Gastrocnemius medialis (tissue), 4 donors: ENCODE measurements around the gene MRPS2. TPM values are rescaled to one million over a fixed set of nuclear protein-coding genes. Genes with fewer than 3 reads are reported as not detected.

Source experiments
- ATAC-seq, 2 donors: fragments of 150-250 bp; one replicate each; pipeline ENCODE4 v1.9.1; 2016
- DNase-seq, 2 donors: peaks; one replicate each; pipeline ENCODE4 v3.0.0-alpha.2; 2019
- H3K27ac ChIP-seq, 4 donors: fragments of 200-600 bp; sonication (generic); 1 replicate in 1 of 4; 2 replicates in 3 of 4; pipeline ENCODE4 v1.5.1; 2016 to 2018; ENCODE audit warnings: mild to moderate bottlenecking in 2 of 4, moderate library complexity in 1 of 4
- H3K27me3 ChIP-seq, 3 donors: fragments of 200-600 bp; sonication (generic) in 2 of 3; 1 replicate in 1 of 3; 2 replicates in 2 of 3; pipeline versions ENCODE4 v1.5.1 to v1.6.0; 2016 to 2019; ENCODE audit warnings: mild to moderate bottlenecking in 1 of 3, moderate library complexity in 1 of 3
- H3K36me3 ChIP-seq, 2 donors: fragments of 200-600 bp; sonication (generic) in 1 of 2; one replicate each; pipeline ENCODE4 v1.5.1; 2017 to 2018
- H3K4me1 ChIP-seq, 2 donors: fragments of 200-600 bp; sonication (generic) in 1 of 2; one replicate each; pipeline ENCODE4 v1.5.1; 2016 to 2017; ENCODE audit warnings: mild to moderate bottlenecking in 2 of 2
- H3K4me3 ChIP-seq, 4 donors: fragments of 200-600 bp; sonication (generic) in 3 of 4; 1 replicate in 1 of 4; 2 replicates in 3 of 4; pipeline ENCODE4 v1.5.1; 2016 to 2019; ENCODE audit warnings: mild to moderate bottlenecking in 2 of 4
- H3K9me3 ChIP-seq, 3 donors: fragments of 200-600 bp; sonication (generic) in 2 of 3; 1 replicate in 1 of 3; 2 replicates in 2 of 3; pipeline ENCODE4 v1.5.1; 2016 to 2019
- POLR2A ChIP-seq, 2 donors: fragments of 450-650 bp; IDR thresholded peaks; one replicate each; pipeline ENCODE4 v1.6.1; 2017; ENCODE audit warnings: antibody characterized with exemption in 2 of 2, mild to moderate bottlenecking in 2 of 2, moderate library complexity in 2 of 2
- in situ Hi-C, 4 donors: fragments of 200-750 bp; cut with MboI; loops; one replicate each; pipeline versions ENCODE4 v1.15.0 to v1.8.0; 2017; ENCODE audit warnings: low sequenced_read_pairs in 4 of 4
- intact Hi-C: fragments of 100-400 bp; cut with DNase I; formaldehyde crosslinking; loops from one replicate; pipeline ENCODE4 v1.15.1; 2023; ENCODE audit warnings: low total_unique reads
- total RNA-seq, 4 donors: library from RNA; depleted of rRNA; stranded (reverse); fragments of >200 nt; gene quantifications; one replicate each; pipeline versions ENCODE4 v1.1.0 to v1.2.3, GENCODE V29; 2016
- TF ChIP-seq, protein P1 (sequence below), 5 experiments: fragments of 450-650 bp in 3 of 5; fragments of 200-600 bp in 2 of 5; sonication (generic) in 2 of 5; IDR thresholded peaks in 4 of 5; conservative IDR thresholded peaks in 1 of 5; 1 replicate in 4 of 5; 2 replicates in 1 of 5; pipeline ENCODE4 v1.5.1; 2016 to 2019; ENCODE audit warnings: antibody characterized with exemption in 5 of 5, mild to moderate bottlenecking in 3 of 5, moderate library complexity in 3 of 5

The MRPS2 gene
- total RNA-seq, 4 donors from 2014 or later, result 48.8 to 108 (median 69.5) TPM

DNA sequence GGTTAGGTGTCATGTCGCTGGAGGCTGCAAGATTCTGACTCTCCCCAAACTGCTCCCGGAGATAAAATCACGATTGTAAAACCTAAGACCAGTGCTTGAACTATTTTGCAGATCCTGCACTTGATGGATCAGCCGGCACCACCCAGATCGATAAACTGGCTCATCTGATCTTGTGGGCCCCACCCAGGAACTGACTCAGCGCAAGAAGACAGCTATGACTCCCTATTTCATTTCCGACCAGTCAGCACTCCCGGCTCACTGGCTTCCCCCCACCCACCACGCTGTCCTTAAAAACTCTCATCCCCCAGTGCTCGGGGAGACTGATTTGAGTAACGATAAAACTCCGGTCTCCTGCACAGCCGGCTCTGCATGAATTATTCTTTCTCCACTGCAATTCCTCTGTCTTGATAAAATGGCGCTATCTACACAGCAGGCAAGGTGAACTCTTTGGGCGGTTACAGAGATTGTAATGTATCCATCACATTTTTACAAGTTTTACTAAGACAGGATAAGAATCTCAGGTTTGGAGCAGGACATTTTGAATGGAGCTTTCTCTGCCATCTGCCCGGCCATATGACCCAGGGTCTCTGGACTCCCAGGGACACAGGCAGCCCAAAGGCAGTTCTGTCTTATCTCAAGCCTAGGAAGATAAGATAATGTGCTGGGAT is 31.5 kb upstream of the MRPS2 start:
- DNase-seq (no peak), ATAC-seq (no peak)
- Histone ChIP-seq H3K27me3 (peaks cover 19 to 35% (median 24%) of the 10 kb centered on the region in 3 donors), H3K27ac (no peak overlapping the region), H3K4me1 (no peaks in the 10 kb centered on the region), H3K36me3 (no peaks in the 10 kb centered on the region), H3K4me3 (no peak overlapping the region), H3K9me3 (no peaks in the 10 kb centered on the region)
- intact Hi-C loops (no loop called here), in situ Hi-C loops (no loop called here)
- TF ChIP-seq, protein P1, sequence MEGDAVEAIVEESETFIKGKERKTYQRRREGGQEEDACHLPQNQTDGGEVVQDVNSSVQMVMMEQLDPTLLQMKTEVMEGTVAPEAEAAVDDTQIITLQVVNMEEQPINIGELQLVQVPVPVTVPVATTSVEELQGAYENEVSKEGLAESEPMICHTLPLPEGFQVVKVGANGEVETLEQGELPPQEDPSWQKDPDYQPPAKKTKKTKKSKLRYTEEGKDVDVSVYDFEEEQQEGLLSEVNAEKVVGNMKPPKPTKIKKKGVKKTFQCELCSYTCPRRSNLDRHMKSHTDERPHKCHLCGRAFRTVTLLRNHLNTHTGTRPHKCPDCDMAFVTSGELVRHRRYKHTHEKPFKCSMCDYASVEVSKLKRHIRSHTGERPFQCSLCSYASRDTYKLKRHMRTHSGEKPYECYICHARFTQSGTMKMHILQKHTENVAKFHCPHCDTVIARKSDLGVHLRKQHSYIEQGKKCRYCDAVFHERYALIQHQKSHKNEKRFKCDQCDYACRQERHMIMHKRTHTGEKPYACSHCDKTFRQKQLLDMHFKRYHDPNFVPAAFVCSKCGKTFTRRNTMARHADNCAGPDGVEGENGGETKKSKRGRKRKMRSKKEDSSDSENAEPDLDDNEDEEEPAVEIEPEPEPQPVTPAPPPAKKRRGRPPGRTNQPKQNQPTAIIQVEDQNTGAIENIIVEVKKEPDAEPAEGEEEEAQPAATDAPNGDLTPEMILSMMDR (IDR thresholded peaks at IDR 0.05 in 4 of 5, conservative IDR thresholded peaks at IDR 0.05 in 1 of 5), result no peak
- TF ChIP-seq POLR2A (IDR thresholded peaks at IDR 0.05), result no peak

- Histone ChIP-seq H3K27me3 (peaks cover 19 to 35% (median 28%) of the 10 kb centered on the region in 3 donors), H3K4me1 (no peaks in the 10 kb centered on the region), H3K4me3 (no peak overlapping the region), H3K36me3 (no peaks in the 10 kb centered on the region), H3K27ac (no peak overlapping the region), H3K9me3 (no peaks in the 10 kb centered on the region)
- ATAC-seq, result no peak
- DNase-seq, result no peak
- no peak for TF ChIP-seq POLR2A (IDR thresholded peaks at IDR 0.05)
- TF ChIP-seq, protein P1 (IDR thresholded peaks at IDR 0.05 in 4 of 5, conservative IDR thresholded peaks at IDR 0.05 in 1 of 5), result no peak
- intact Hi-C loops (no loop called here), in situ Hi-C loops (no loop called here)
These were observed 28.5 kb upstream of the MRPS2 start for GRCh38 chr9:135471791-135472640.

DNA sequence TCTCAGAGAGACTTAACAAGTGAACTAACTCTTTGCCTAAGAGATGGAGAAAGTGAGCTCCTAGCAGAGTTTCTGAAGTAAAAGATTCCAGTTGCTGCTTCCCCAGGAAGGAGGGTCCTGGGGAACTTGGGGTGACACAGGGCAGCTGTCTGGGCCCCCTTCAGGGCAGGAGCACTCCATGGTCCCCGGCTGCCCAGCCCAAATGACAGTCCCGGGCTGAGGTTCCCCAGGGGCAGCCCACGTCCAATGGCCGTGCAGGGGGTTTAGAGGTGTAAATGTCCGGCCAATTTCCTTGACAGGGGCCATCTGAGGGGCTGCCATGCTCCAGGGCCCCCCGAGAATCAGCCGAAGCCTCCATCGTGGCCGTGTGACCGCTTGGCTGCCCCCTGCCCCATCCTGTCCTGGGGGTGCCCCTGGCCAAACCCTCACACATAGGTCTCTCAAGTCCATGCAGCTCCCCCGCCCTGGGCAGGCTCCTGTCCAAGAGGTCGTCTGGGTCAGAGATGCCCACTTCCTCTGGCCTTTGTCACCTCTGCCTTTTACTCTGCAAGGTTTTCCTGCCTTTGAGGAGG is 26.4 kb upstream of the MRPS2 start:
- ATAC-seq, result no peak
- peaks cover 19 to 30% (median 28%) of the 10 kb centered on the region in 3 donors for H3K27me3 ChIP-seq

GRCh38 chr9:135474915-135475314 is 25.6 kb upstream of the MRPS2 start:
- intact Hi-C loops, result no loop called here
- H3K27me3 ChIP-seq, result peaks cover 19 to 28% (median 26%) of the 10 kb centered on the region in 3 donors

More for the DNA sequence above, 26.4 kb upstream of the MRPS2 start:
- Histone ChIP-seq H3K36me3 (no peaks in the 10 kb centered on the region), H3K9me3 (no peaks in the 10 kb centered on the region), H3K27ac (no peak overlapping the region), H3K4me3 (no peak overlapping the region), H3K4me1 (no peaks in the 10 kb centered on the region)
- in situ Hi-C loops (no loop called here), intact Hi-C loops (no loop called here)
- DNase-seq, result no peak
- no peak for TF ChIP-seq POLR2A (IDR thresholded peaks at IDR 0.05)
- TF ChIP-seq, protein P1 (IDR thresholded peaks at IDR 0.05 in 4 of 5, conservative IDR thresholded peaks at IDR 0.05 in 1 of 5), result no peak

More at GRCh38 chr9:135474915-135475314, 25.6 kb upstream of the MRPS2 start:
- Histone ChIP-seq H3K9me3 (no peaks in the 10 kb centered on the region), H3K4me1 (no peaks in the 10 kb centered on the region), H3K36me3 (no peaks in the 10 kb centered on the region), H3K4me3 (no peak overlapping the region), H3K27ac (no peak overlapping the region)
- ATAC-seq (no peak), DNase-seq (no peak)
- in situ Hi-C loops, result no loop called here
- TF ChIP-seq, protein P1 (IDR thresholded peaks at IDR 0.05 in 4 of 5, conservative IDR thresholded peaks at IDR 0.05 in 1 of 5), result no peak
- no peak for TF ChIP-seq POLR2A (IDR thresholded peaks at IDR 0.05)
